Stimulated activated CD4-positive, alpha-beta T cell treated with anti-CD3 and anti-CD28 coated beads, Interleukin-12 subunit alpha, Interleukin-12 subunit beta, amount 100 ng/mL, for 4 hours (primary cell): ENCODE data around the gene IGSF1.

Experiments used
- DNase-seq: peaks from one replicate; pipeline ENCODE4 v3.0.0-alpha.2; 2020

The IGSF1 gene

GRCh38 chrX:131288738-131289511, at the start of gene IGSF1:
IGSF1 (minus strand) TSS chrX:131289306; CDS start chrX:131286674, 2,632 bp downstream.
- no peak for DNase-seq

GRCh38 chrX:131332331-131332730, 43.2 kb upstream of the IGSF1 start:
- no peak for DNase-seq

GRCh38 chrX:131331152-131331551, 42.0 kb upstream of the IGSF1 start:
- DNase-seq: no peak

- no peak for DNase-seq
Observed at GRCh38 chrX:131330735-131331134, 41.6 kb upstream of the IGSF1 start.

- DNase-seq: no peak
Observed at GRCh38 chrX:131322651-131323050, 33.5 kb upstream of the IGSF1 start.

GRCh38 chrX:131317326-131317725, 28.2 kb upstream of the IGSF1 start:
- DNase-seq: no peak

- no peak for DNase-seq
Observed at GRCh38 chrX:131316260-131316659, 27.2 kb upstream of the IGSF1 start.

GRCh38 chrX:131308980-131309379, 19.9 kb upstream of the IGSF1 start:
- DNase-seq: no peak

GRCh38 chrX:131306601-131307000, 17.5 kb upstream of the IGSF1 start:
- no peak for DNase-seq

GRCh38 chrX:131305926-131306325, 16.8 kb upstream of the IGSF1 start:
- DNase-seq: no peak

GRCh38 chrX:131302701-131303100, 13.6 kb upstream of the IGSF1 start:
- DNase-seq: no peak

GRCh38 chrX:131301155-131301554, 12.0 kb upstream of the IGSF1 start:
- no peak for DNase-seq

- DNase-seq: no peak
Observed at GRCh38 chrX:131298846-131299245, 9.7 kb upstream of the IGSF1 start.

- no peak for DNase-seq
Observed at GRCh38 chrX:131298036-131298435, 8.9 kb upstream of the IGSF1 start.

GRCh38 chrX:131289527-131289926, 421 bp upstream of the IGSF1 start:
- DNase-seq: no peak

- no peak for DNase-seq
Observed at GRCh38 chrX:131288188-131288587, 918 bp downstream of the IGSF1 start.

GRCh38 chrX:131287560-131288179, 1.4 kb downstream of the IGSF1 start:
- DNase-seq: no peak

- DNase-seq: no peak
Observed at GRCh38 chrX:131279617-131280016, 9.5 kb downstream of the IGSF1 start.

- DNase-seq: no peak
Observed at GRCh38 chrX:131279197-131279596, 9.9 kb downstream of the IGSF1 start.

GRCh38 chrX:131277543-131278136, 11.5 kb downstream of the IGSF1 start:
- no peak for DNase-seq

- no peak for DNase-seq
Observed at GRCh38 chrX:131273011-131273410, 16.1 kb downstream of the IGSF1 start.

GRCh38 chrX:131271826-131272225, 17.3 kb downstream of the IGSF1 start:
- DNase-seq: no peak

GRCh38 chrX:131271274-131271673, 17.8 kb downstream of the IGSF1 start:
- no peak for DNase-seq

GRCh38 chrX:131270080-131270479, 19.0 kb downstream of the IGSF1 start:
- no peak for DNase-seq
